Lung (tissue), 12 donors: ENCODE results near the gene WDR90. TPM values are rescaled to one million over a fixed set of nuclear protein-coding genes. Genes with fewer than 3 reads are reported as not detected.
A peak's percentile ranks its signal among the peaks of the same experiment; 100 is the strongest.

Experiments
- ATAC-seq: fragments of 200-7000 bp; cut with Tn5 transposase; one replicate; pipeline ENCODE4 v1.9.1; 2020; ENCODE audit warnings: moderate number of reproducible peaks; ENCODE audit not compliant: insufficient read depth, low FRiP score
- DNase-seq, 3 donors: peaks; one replicate each; pipeline ENCODE4 v3.0.0-alpha.2; 2013 to 2017
- H3K27ac ChIP-seq, 2 donors: one replicate each; pipeline ENCODE4 v1.5.1; 2013; ENCODE audit warnings: mild to moderate bottlenecking in 2 of 2, moderate library complexity in 2 of 2, control low read depth in 1 of 2, inconsistent platforms in 1 of 2, low read depth in 1 of 2, low read length in 1 of 2
- H3K27me3 ChIP-seq, 3 donors: one replicate each; pipeline ENCODE4 v1.5.1; 2013; ENCODE audit warnings: low read length in 2 of 3; ENCODE audit not compliant: control insufficient read depth in 3 of 3, insufficient read depth in 3 of 3
- H3K36me3 ChIP-seq, 4 donors: one replicate each; pipeline ENCODE4 v1.5.1; 2013; ENCODE audit warnings: low read length in 4 of 4, mild to moderate bottlenecking in 1 of 4, moderate library complexity in 1 of 4; ENCODE audit not compliant: control insufficient read depth in 4 of 4, insufficient read depth in 4 of 4
- H3K4me1 ChIP-seq, 5 donors: one replicate each; pipeline ENCODE4 v1.5.1; 2013; ENCODE audit warnings: low read length in 5 of 5, mild to moderate bottlenecking in 2 of 5, moderate library complexity in 1 of 5; ENCODE audit not compliant: control insufficient read depth in 5 of 5, insufficient read depth in 5 of 5
- H3K4me3 ChIP-seq: one replicate; pipeline ENCODE4 v1.5.1; 2013; ENCODE audit warnings: mild to moderate bottlenecking, control low read depth, moderate library complexity
- H3K9ac ChIP-seq, 2 donors: one replicate each; pipeline ENCODE4 v1.5.1; 2013; ENCODE audit warnings: low read length in 2 of 2, control low read depth in 1 of 2; ENCODE audit not compliant: insufficient read depth in 1 of 2
- H3K9me3 ChIP-seq, 4 donors: one replicate each; pipeline ENCODE4 v1.5.1; 2013; ENCODE audit warnings: low read length in 3 of 4, mild to moderate bottlenecking in 1 of 4, moderate library complexity in 1 of 4; ENCODE audit not compliant: control insufficient read depth in 4 of 4, insufficient read depth in 3 of 4
- CTCF ChIP-seq: IDR thresholded peaks from 2 replicates; pipeline ENCODE4 v1.5.1; 2012; ENCODE audit warnings: mild to moderate bottlenecking; ENCODE audit errors: control extremely low read depth, extremely low read depth
- WGBS, 2 donors: extraction: QIAGEN DNeasy Blood & Tissue Kit; methylation state at CpG; one replicate each; pipeline ENCODE4 v1.1.7; 2013; 5-methylcytosine and 5-hydroxymethylcytosine counted together
- polyA plus RNA-seq, 2 donors: library from polyadenylated mRNA; stranded (reverse); fragments of 200-250 nt; gene quantifications; one replicate each; pipeline ENCODE4 v1.2.1, GENCODE V29; 2013
- total RNA-seq, 2 donors: library from RNA; depleted of rRNA in 1 of 2; stranded (reverse); fragments of >200 nt in 1 of 2; gene quantifications; one replicate each; pipeline ENCODE4 v1.2.1, GENCODE V29; 2014 to 2021
- donor health status: control.
- donor health status: control.
- donor health status: Bipolar disorder and iron deficiency.
- donor health status: healthy.
- donor health status: DM: yes; HTN: yes; CAD: no.

Gene WDR90
- total and polyA plus RNA-seq, 4 donors = 18.6 to 74.2 (median 27.9) TPM

GRCh38 chr16:667113-667779 lies 18.1 kb downstream of the WDR90 start:
- ATAC-seq (no peak), DNase-seq (no peak)

GRCh38 chr16:667780-668518 lies 18.8 kb downstream of the WDR90 start, which contains the start of gene RHOT2:
Gene RHOT2 (plus strand): TSS chr16:668132. CDS start chr16:668200, 68 bp downstream.
- DNase-seq (peak; percentile 91 to 94 (median 94)), ATAC-seq (peak; percentile 94)
- TF ChIP-seq CTCF = peak; percentile 95
- WGBS, 2 donors = 1% methylated on average over 62 to 78 of the region's 78 CpGs
- Histone ChIP-seq H3K27ac (peak within 1 kb of the TSS; percentile 75 to 84), H3K4me1 (peaks cover 0 to 15% (median 3%) of the 10 kb centered on the region in 5 donors), H3K9ac (no peak within 1 kb of the TSS), H3K4me3 (peak within 1 kb of the TSS; percentile 79), H3K27me3 (no peaks in the 10 kb centered on the region), H3K36me3 (peaks cover 2 to 36% (median 15%) of the 10 kb centered on the region in 4 donors), H3K9me3 (peaks cover 0 to 4% (median 0%) of the 10 kb centered on the region in 4 donors)

More at GRCh38 chr16:667113-667779, 18.1 kb downstream of the WDR90 start:
- no peak for TF ChIP-seq CTCF
- 88 to 90% methylated on average over 22 of the region's 22 CpGs for WGBS, 2 donors
- no peaks in the 10 kb centered on the region for H3K27me3 ChIP-seq
- no peak overlapping the region for H3K9ac ChIP-seq
- peaks cover 0 to 15% (median 3%) of the 10 kb centered on the region in 5 donors for H3K4me1 ChIP-seq
- no peak overlapping the region for H3K4me3 ChIP-seq
- H3K9me3 ChIP-seq = no peaks in the 10 kb centered on the region
- H3K36me3 ChIP-seq = peaks cover 2 to 29% (median 12%) of the 10 kb centered on the region in 4 donors
- H3K27ac ChIP-seq = no peak overlapping the region

- no peaks in the 10 kb centered on the region for H3K27me3 ChIP-seq
- peaks cover 0 to 15% (median 3%) of the 10 kb centered on the region in 5 donors for H3K4me1 ChIP-seq
- ATAC-seq (peak; percentile 8), DNase-seq (no peak)
- peaks cover 2 to 43% (median 19%) of the 10 kb centered on the region in 4 donors for H3K36me3 ChIP-seq
- H3K9me3 ChIP-seq = peaks cover 0 to 4% (median 0%) of the 10 kb centered on the region in 4 donors
- H3K4me3 ChIP-seq = peak overlapping the region; percentile 79
- H3K9ac ChIP-seq = no peak overlapping the region
- H3K27ac ChIP-seq = peak overlapping the region; percentile 75 to 84
- no peak for TF ChIP-seq CTCF
- WGBS, 2 donors = 8 to 10% methylated on average over 41 to 50 of the region's 50 CpGs
Measured at GRCh38 chr16:668519-669171, 19.5 kb downstream of the WDR90 start.
